Heart right ventricle (tissue), 16 donors: ENCODE results near the gene ZC3H15. TPM values are rescaled to one million over a fixed set of nuclear protein-coding genes. Genes with fewer than 3 reads are reported as not detected.
"Not testable (repeated sequence)": the region's sequence is repeated elsewhere in the genome, so short reads cannot be mapped to it uniquely, and the experiment has no call there.

Source experiments
- ATAC-seq, 8 donors: fragments of 200-7000 bp; cut with Tn5 transposase; one replicate each; pipeline ENCODE4 v1.9.1; 2020; ENCODE audit warnings: mild to moderate bottlenecking in 8 of 8, moderate library complexity in 8 of 8, moderate number of reproducible peaks in 1 of 8
- DNase-seq, 2 donors: peaks; one replicate each; pipeline ENCODE4 v3.0.0-alpha.2; 2020
- H3K27ac ChIP-seq, 10 donors: fragments of 200-600 bp; sonication (generic) in 2 of 10; one replicate each; pipeline versions ENCODE4 v1.5.0 to v1.8.0; 2020 to 2022; ENCODE audit warnings: mild to moderate bottlenecking in 3 of 10
- H3K27me3 ChIP-seq, 7 donors: fragments of 200-600 bp; one replicate each; pipeline ENCODE4 v1.8.0; 2021 to 2022; ENCODE audit warnings: mild to moderate bottlenecking in 2 of 7
- H3K36me3 ChIP-seq, 9 donors: fragments of 200-600 bp; sonication (generic) in 1 of 9; one replicate each; pipeline versions ENCODE4 v1.5.0 to v1.8.0; 2020 to 2022; ENCODE audit warnings: mild to moderate bottlenecking in 2 of 9
- H3K4me1 ChIP-seq, 9 donors: fragments of 200-600 bp; sonication (generic) in 1 of 9; one replicate each; pipeline versions ENCODE4 v1.5.0 to v1.8.0; 2020 to 2022; ENCODE audit warnings: mild to moderate bottlenecking in 4 of 9
- H3K4me3 ChIP-seq, 10 donors: fragments of 200-600 bp; sonication (generic) in 2 of 10; one replicate each; pipeline versions ENCODE4 v1.5.0 to v1.8.0; 2020 to 2022; ENCODE audit warnings: mild to moderate bottlenecking in 7 of 10, moderate library complexity in 2 of 10
- H3K9me3 ChIP-seq, 11 donors: fragments of 200-600 bp in 10 of 11; sonication (generic) in 2 of 11; one replicate each; pipeline versions ENCODE4 v1.5.0 to v1.8.0; 2013 to 2022; ENCODE audit warnings: mild to moderate bottlenecking in 2 of 11, control low read depth in 1 of 11, moderate library complexity in 1 of 11
- WGBS, 2 donors: extraction: QIAGEN DNeasy Blood & Tissue Kit; methylation state at CpG; one replicate each; pipeline ENCODE4 v1.1.7; 2013; ENCODE audit warnings: inconsistent platforms in 1 of 2; 5-methylcytosine and 5-hydroxymethylcytosine counted together
- intact Hi-C, 10 donors: fragments of 100-400 bp; cut with DNase I; formaldehyde crosslinking; loops; one replicate each; pipeline versions ENCODE4 v1.11.1 to v1.14.2; 2022
- polyA plus RNA-seq, 2 donors: library from polyadenylated mRNA; stranded (reverse); fragments of 200-250 nt; gene quantifications; one replicate each; pipeline ENCODE4 v1.2.3, GENCODE V29; 2013
- total RNA-seq, 10 donors: library from RNA; stranded (reverse); fragmentation: NEBNext Ultra II Directional in 3 of 10; extraction: Animal tissue kit (Norgen Biotek cat#: 25700) in 3 of 10; gene quantifications; one replicate each; pipeline versions ENCODE4 v1.2.1 to v1.2.4, GENCODE V29; 2021 to 2023
- TF ChIP-seq, protein P1 (sequence below), 9 donors: fragments of 200-600 bp; sonication (generic) in 2 of 9; IDR thresholded peaks; one replicate each; pipeline versions ENCODE4 v1.5.0 to v1.8.0; 2021 to 2022; ENCODE audit warnings: antibody characterized with exemption in 9 of 9, mild to moderate bottlenecking in 5 of 9, moderate library complexity in 1 of 9
- donor health status: Arrhythmogenic right ventricular cardiomyopathy.
- donor health status: ischemic (EF 13 %, LVEDD 7.1; RV severe dilation, severe dysfunction).
- donor health status: healthy with polysubstance abuse.
- donor health status: DM: no; HTN: yes; CAD: no.
- donor health status: DM: no; HTN: no; CAD: no.
- donor health status: ischemic (EF 25% LVEDD 6.9; RV normal size, moderate dysfunction).
- donor health status: ischemic (EF 25% LVEDD 5.7; RV mildly dilated, moderate dysfunction).
- donor health status: healthy.
- donor health status: DM: yes; HTN: yes; CAD: no.
- donor health status: Ischemic cardiomyopathy.
- donor health status: ischemic (EF 35%, LVEDD 5.7; RV mildly dilated, moderate dysfunction).
- donor health status: nonischemic (EF 11% LVEDD 7.7; RV severe dilation, severe dysfunction).
- donor health status: DM: yes; HTN: yes; CAD: no.
- donor health status: PGD.
- donor health status: ischemic (EF 29% LVEDD 5.4; RV normal size, mild dysfunction).
- donor health status: nonischemic (EF 23%, LVEDD 6.1; RV moderate dilation, normal function).

ZC3H15 gene
- total and polyA plus RNA-seq, 12 donors, result 25.1 to 38.8 (median 31.1) TPM

DNA sequence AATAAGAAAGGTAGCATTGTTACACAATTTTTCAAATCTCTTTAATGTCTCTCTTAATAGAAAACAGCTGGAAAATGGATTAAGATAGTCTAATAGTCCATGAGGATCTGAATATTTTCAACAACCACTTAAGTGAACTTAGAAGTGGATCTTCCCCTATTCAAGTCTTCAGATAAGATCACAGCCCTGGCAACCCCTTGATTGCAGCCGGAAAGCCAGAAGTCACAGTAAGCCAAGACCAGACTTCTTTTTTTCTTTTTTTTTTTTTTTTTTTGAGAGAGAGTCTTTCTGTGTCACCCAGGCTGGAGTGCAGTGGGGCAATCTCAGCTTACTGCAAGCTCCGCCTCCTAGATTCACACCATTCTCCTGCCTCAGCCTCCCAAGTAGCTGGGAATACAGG lies 18.6 kb upstream of the ZC3H15 start:
- H3K4me3 ChIP-seq, result no peak overlapping the region
- ATAC-seq, result no peak
- TF ChIP-seq, protein P1, sequence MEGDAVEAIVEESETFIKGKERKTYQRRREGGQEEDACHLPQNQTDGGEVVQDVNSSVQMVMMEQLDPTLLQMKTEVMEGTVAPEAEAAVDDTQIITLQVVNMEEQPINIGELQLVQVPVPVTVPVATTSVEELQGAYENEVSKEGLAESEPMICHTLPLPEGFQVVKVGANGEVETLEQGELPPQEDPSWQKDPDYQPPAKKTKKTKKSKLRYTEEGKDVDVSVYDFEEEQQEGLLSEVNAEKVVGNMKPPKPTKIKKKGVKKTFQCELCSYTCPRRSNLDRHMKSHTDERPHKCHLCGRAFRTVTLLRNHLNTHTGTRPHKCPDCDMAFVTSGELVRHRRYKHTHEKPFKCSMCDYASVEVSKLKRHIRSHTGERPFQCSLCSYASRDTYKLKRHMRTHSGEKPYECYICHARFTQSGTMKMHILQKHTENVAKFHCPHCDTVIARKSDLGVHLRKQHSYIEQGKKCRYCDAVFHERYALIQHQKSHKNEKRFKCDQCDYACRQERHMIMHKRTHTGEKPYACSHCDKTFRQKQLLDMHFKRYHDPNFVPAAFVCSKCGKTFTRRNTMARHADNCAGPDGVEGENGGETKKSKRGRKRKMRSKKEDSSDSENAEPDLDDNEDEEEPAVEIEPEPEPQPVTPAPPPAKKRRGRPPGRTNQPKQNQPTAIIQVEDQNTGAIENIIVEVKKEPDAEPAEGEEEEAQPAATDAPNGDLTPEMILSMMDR (IDR thresholded peaks at IDR 0.05), result no peak
- no peaks in the 10 kb centered on the region for H3K27me3 ChIP-seq
- 85 to 92% methylated on average over 2 of the region's 2 CpGs for WGBS, 2 donors
- no peak for DNase-seq
- peaks cover 0 to 37% (median 7%) of the 10 kb centered on the region in 11 donors for H3K9me3 ChIP-seq
- intact Hi-C loops, result no loop called here
- no peaks in the 10 kb centered on the region for H3K36me3 ChIP-seq
- H3K4me1 ChIP-seq, result no peaks in the 10 kb centered on the region
- H3K27ac ChIP-seq, result no peak overlapping the region

DNA sequence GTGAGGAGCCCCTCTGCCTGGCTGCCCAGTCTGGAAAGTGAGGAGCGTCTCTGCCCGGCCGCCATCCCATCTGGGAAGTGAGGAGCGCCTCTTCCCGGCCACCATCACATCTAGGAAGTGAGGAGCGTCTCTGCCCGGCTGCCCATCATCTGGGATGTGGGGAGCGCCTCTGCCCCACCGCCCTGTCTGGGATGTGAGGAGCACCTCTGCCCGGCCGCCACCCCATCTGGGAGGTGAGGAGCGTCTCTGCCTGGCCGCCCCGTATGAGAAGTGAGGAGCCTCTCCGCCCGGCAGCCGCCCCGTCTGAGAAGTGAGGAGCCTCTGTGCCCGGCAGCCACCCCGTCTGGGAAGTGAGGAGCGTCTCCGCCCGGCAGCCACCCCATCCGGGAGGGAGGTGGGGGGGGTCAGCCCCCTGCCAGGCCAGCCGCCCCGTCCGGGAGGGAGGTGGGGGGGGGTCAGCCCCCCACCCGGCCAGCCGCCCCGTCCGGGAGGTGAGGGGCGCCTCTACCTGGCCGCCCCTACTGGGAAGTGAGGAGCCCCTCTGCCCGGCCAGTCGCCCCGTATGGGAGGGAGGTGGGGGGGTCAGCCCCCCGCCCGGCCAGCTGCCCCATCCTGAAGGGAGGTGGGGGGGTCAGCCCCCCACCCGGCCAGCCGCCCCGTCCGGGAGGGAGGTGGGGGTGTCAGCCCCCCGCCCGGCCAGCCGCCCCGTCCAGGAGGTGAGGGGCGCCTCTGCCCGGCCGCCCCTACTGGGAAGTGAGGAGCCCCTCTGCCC lies 13.2 kb upstream of the ZC3H15 start:
- H3K27me3 ChIP-seq, intact Hi-C loops, ATAC-seq, H3K36me3 ChIP-seq, H3K27ac ChIP-seq, DNase-seq, H3K4me3 ChIP-seq, H3K4me1 ChIP-seq: not testable (repeated sequence)
- WGBS, 2 donors, result 94 to 95% methylated on average over 21 to 38 of the region's 49 CpGs
- H3K9me3 ChIP-seq, result peaks cover 0 to 21% (median 0%) of the 10 kb centered on the region in 11 donors

DNA sequence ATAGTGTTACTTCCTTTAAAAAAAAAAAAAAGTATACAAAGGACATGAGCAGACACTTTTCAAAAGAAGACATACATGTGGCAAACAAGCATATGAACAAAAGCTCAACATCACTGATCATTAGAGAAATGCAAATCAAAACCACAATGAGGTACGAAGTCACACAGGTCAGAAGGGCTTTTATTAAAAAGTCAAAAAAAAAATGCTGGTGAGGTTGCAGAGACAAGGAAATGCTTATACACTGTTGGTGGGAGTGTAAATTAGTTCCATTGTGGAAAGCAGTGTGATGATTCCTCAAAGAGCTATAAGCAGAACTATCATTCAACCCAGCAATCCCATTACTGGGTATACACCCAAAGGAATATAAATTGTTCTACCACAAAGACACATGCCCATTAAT lies 11.8 kb upstream of the ZC3H15 start:
- ATAC-seq, H3K27ac ChIP-seq, H3K27me3 ChIP-seq, H3K36me3 ChIP-seq, DNase-seq, H3K4me1 ChIP-seq, H3K4me3 ChIP-seq, intact Hi-C loops: not testable (repeated sequence)
- H3K9me3 ChIP-seq, result peaks cover 0 to 21% (median 0%) of the 10 kb centered on the region in 11 donors
- 96 to 100% methylated on average over 1 of the region's 1 CpG for WGBS, 2 donors

DNA sequence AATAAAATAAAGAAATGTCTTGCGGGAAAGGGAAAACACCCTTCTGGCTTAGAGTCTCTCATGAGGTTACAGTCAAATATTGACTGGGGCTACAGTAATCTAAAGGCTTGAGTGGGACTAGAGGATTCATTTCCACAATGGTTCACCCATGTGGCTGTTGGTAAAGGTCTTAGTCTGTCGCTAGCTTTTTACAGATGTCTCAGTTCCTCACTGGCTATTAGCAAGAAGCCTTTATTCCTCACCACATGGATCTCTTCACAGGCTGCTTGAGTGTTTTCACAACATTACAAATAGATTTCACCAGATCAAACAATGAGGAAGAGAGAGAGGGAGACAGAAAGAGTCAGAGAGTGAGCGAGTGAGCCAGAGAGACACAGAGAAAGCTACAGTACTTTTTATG lies 8.3 kb upstream of the ZC3H15 start:
- H3K4me3 ChIP-seq, result no peak overlapping the region
- ATAC-seq (no peak), DNase-seq (no peak)

DNA sequence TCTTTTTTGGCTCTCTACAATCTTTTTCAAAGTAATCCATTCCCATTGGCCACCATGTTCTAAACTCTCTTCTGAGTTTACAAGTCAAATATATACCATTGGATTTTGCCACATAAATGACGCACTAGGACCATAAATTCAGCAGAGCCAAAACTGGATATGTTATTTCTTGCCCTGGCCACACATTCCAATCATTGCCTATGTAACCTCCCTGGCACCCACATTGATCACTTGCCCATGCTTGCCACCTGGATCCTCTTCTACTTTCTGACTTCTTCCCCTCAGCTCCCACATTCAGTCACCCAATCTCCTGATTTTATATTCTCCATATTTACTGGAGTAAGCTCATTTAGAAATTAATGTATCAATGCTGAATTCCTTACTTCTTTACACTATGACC lies 5.1 kb upstream of the ZC3H15 start:
- intact Hi-C loops, result loop anchor here in 1 of 10 donors (10.0 kb wide), 1 partner anchor 114 kb away; the partner anchor contains the start of gene ITGAV
- ATAC-seq, result no peak
- H3K4me1 ChIP-seq, result peaks cover 0 to 19% (median 12%) of the 10 kb centered on the region in 9 donors
- DNase-seq, result no peak
- TF ChIP-seq, protein P1 (IDR thresholded peaks at IDR 0.05), result no peak
- peaks cover 0 to 3% (median 0%) of the 10 kb centered on the region in 11 donors for H3K9me3 ChIP-seq
- H3K27ac ChIP-seq, result no peak overlapping the region
- no peaks in the 10 kb centered on the region for H3K27me3 ChIP-seq
- no peaks in the 10 kb centered on the region for H3K36me3 ChIP-seq
- 97 to 98% methylated on average over 1 of the region's 1 CpG for WGBS, 2 donors
- no peak overlapping the region for H3K4me3 ChIP-seq

More for the DNA sequence above, 8.3 kb upstream of the ZC3H15 start:
- intact Hi-C loops, result no loop called here
- Histone ChIP-seq H3K27ac (no peak overlapping the region), H3K4me1 (no peaks in the 10 kb centered on the region), H3K27me3 (no peaks in the 10 kb centered on the region), H3K9me3 (peaks cover 0 to 3% (median 0%) of the 10 kb centered on the region in 11 donors), H3K36me3 (no peaks in the 10 kb centered on the region)
- TF ChIP-seq, protein P1 (IDR thresholded peaks at IDR 0.05), result no peak
- 91 to 98% methylated on average over 3 of the region's 3 CpGs for WGBS, 2 donors
